Measurements from ENCODE around the gene DCTN2. TPM values are rescaled to one million over a fixed set of nuclear protein-coding genes. Genes with fewer than 3 reads are reported as not detected.

The DCTN2 gene
- total and polyA plus RNA-seq, 7 donors, result 118 to 204 (median 142) TPM

DNA sequence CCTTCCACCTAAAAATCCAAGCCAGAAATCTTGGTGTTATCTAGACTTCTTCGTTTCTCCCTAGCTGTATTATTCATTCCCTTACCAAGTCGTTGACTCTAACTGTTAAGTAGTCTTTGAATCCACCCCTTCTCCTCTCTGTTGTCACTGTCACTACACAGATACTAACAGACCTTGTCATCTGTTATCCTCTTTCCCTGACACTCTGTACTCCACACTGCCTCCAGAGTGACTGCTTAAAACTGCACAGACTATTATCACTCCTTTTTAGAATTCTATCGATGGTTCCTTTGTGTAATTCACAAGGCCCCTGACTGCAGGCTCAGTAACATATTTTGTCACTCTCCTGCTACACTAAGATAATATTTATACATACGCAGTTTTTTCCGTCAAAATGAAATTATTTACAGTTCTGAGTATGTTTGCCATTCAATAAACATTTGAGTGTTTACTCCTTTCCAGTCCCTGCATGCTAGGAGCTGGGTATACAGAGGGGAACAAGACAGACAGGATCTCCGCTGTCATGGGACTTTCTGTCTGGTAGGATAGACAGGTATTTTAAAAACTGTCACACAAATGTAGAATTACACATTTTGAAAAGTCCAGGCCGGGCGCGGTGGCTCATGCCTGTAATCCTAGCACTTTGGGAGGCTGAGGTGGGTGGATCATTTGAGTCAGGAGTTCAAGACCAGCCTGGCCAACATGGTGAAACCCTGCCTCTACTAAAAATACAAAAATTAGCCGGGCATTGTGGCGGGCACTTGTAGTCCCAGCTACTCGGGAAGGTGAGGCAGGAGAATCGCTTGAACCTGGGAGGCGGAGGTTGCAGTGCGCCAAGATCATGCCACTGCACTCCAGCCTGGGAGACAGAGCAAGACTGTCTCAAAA lies 55.4 kb downstream of the DCTN2 start:
- Histone ChIP-seq H3K4me1 (peaks cover 0 to 22% (median 13%) of the 10 kb centered on the region in 4 donors), H3K27ac (no peak overlapping the region), H3K27me3 (no peaks in the 10 kb centered on the region), H3K9me3 (no peaks in the 10 kb centered on the region), H3K4me3 (no peak overlapping the region), H3K36me3 (peaks cover 19 to 62% (median 22%) of the 10 kb centered on the region in 4 donors)
- intact Hi-C loops (cut with DNase I), result no loop called here
- WGBS, 2 donors, result 91 to 92% methylated on average over 15 of the region's 15 CpGs
- DNase-seq, result no peak
- TF ChIP-seq POLR2AphosphoS5 (IDR thresholded peaks at IDR 0.05) (no peak), EP300 (IDR thresholded peaks at IDR 0.05) (no peak), POLR2A (IDR thresholded peaks at IDR 0.05) (no peak)
- TF ChIP-seq, protein P1, sequence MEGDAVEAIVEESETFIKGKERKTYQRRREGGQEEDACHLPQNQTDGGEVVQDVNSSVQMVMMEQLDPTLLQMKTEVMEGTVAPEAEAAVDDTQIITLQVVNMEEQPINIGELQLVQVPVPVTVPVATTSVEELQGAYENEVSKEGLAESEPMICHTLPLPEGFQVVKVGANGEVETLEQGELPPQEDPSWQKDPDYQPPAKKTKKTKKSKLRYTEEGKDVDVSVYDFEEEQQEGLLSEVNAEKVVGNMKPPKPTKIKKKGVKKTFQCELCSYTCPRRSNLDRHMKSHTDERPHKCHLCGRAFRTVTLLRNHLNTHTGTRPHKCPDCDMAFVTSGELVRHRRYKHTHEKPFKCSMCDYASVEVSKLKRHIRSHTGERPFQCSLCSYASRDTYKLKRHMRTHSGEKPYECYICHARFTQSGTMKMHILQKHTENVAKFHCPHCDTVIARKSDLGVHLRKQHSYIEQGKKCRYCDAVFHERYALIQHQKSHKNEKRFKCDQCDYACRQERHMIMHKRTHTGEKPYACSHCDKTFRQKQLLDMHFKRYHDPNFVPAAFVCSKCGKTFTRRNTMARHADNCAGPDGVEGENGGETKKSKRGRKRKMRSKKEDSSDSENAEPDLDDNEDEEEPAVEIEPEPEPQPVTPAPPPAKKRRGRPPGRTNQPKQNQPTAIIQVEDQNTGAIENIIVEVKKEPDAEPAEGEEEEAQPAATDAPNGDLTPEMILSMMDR (IDR thresholded peaks at IDR 0.05), result no peak

DNA sequence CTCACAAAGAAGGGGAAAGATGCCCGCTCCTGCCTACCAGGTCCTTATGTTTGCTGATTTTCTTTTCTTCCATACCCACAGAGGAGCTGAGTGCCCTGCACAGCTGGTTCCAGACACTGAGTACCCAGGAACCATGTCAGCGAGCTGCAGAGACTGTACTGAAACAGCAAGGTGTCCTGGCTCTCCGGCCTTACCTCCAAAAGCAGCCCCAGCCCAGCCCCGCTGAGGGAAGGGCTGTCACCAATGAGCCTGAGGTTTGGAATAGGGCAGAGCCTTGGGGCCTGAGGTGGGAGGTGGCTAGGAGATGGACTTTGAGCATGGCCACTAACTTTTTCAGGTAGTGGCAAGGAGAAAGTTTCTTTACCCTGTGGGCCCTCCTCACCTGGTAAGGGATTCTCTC lies 56.9 kb downstream of the DCTN2 start:
- no peaks in the 10 kb centered on the region for H3K27me3 ChIP-seq
- intact Hi-C loops (cut with DNase I), result no loop called here
- 97 to 98% methylated on average over 4 of the region's 4 CpGs for WGBS, 2 donors

DNA sequence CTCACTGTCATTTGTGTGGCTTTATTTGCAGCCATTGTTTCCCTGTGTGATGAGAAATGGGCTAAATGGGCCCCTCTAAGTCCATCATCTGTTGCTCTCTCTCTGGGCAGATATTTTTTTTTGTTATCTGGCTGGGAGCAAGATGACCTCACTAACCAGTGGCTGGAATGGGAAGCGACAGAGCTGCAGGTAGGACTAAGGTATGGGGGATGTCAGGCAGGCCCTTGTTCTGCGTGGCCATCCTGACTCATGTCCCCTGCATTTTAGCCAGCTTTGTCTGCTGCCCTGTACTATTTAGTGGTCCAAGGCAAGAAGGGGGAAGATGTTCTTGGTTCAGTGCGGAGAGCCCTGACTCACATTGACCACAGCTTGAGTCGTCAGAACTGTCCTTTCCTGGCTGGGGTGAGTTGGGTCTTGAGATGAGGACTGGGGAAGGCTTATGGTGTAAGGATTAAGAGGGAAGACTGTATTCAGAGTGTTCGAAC lies 57.8 kb downstream of the DCTN2 start:
- intact Hi-C loops (cut with DNase I), result loop anchor here (5.0 kb wide), 1 partner anchor 33 kb away; the partner anchor contains the start of genes DDIT3 and MBD6
- DNase-seq, result no peak
- TF ChIP-seq POLR2AphosphoS5 (IDR thresholded peaks at IDR 0.05), result no peak
- no peak for TF ChIP-seq EP300 (IDR thresholded peaks at IDR 0.05)
- TF ChIP-seq, protein P1 (IDR thresholded peaks at IDR 0.05), result no peak
- no peak for TF ChIP-seq POLR2A (IDR thresholded peaks at IDR 0.05)
- peaks cover 0 to 22% (median 13%) of the 10 kb centered on the region in 4 donors for H3K4me1 ChIP-seq
- 90 to 91% methylated on average over 5 of the region's 5 CpGs for WGBS, 2 donors
- H3K4me3 ChIP-seq, result peak overlapping the region in 2 of 4 donors; percentile 80 to 97
- H3K9me3 ChIP-seq, result no peaks in the 10 kb centered on the region
- peaks cover 19 to 44% (median 22%) of the 10 kb centered on the region in 4 donors for H3K36me3 ChIP-seq
- H3K27me3 ChIP-seq, result no peaks in the 10 kb centered on the region
- peak overlapping the region in 1 of 4 donors; percentile 87 for H3K27ac ChIP-seq

More for the DNA sequence above, 56.9 kb downstream of the DCTN2 start:
- peaks cover 19 to 48% (median 22%) of the 10 kb centered on the region in 4 donors for H3K36me3 ChIP-seq
- no peak for DNase-seq
- no peaks in the 10 kb centered on the region for H3K9me3 ChIP-seq
- TF ChIP-seq POLR2A (IDR thresholded peaks at IDR 0.05), result no peak
- TF ChIP-seq POLR2AphosphoS5 (IDR thresholded peaks at IDR 0.05), result no peak
- TF ChIP-seq, protein P1 (IDR thresholded peaks at IDR 0.05), result no peak
- H3K4me1 ChIP-seq, result peaks cover 0 to 22% (median 13%) of the 10 kb centered on the region in 4 donors
- no peak overlapping the region for H3K27ac ChIP-seq
- H3K4me3 ChIP-seq, result no peak overlapping the region

DNA sequence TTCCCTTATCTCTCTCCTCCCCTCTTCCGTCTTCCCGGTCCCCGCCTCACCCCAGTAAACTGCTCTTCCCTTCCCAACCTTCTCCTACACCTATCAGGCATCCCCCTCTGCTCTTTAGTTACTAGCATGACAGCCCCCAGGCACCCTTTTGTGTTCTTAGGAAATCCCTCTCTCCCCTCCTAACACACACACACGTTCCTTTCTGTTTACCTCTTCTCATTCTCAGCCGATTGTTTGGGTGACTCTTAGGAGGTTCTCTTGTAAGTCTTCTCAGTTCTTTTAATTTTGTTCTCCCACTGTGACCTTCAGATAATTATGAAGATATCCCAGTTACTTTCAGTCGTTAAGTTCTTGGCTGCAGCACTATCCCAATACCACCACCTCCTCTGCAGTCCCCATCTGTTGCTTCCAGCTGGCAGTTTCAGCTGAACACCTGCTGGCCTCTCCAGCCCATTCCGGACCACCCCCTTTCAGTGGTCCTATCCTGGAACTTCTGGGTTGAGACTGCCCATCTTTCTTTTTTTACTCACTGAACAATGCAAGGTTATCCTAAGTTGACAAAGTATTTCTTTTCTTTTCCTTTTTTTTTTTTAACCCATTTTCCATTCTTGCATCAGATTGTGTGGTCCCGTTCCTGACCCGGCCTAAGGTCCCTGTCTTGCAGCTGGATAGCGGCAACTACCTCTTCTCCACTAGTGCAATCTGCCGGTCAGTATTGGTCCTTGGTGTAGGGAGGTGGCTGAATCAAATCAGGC lies 58.4 kb downstream of the DCTN2 start:
- Histone ChIP-seq H3K4me3 (peak overlapping the region; percentile 80 to 97 (median 92)), H3K27me3 (no peaks in the 10 kb centered on the region), H3K27ac (peak overlapping the region; percentile 81 to 87 (median 86)), H3K4me1 (peaks cover 0 to 22% (median 13%) of the 10 kb centered on the region in 4 donors), H3K36me3 (peaks cover 19 to 40% (median 22%) of the 10 kb centered on the region in 4 donors), H3K9me3 (no peaks in the 10 kb centered on the region)
- WGBS, 2 donors, result 28 to 35% methylated on average over 11 of the region's 11 CpGs
- DNase-seq, result no peak
- TF ChIP-seq, protein P1 (IDR thresholded peaks at IDR 0.05), result no peak
- TF ChIP-seq EP300 (IDR thresholded peaks at IDR 0.05), result no peak
- TF ChIP-seq POLR2A (IDR thresholded peaks at IDR 0.05), result no peak
- TF ChIP-seq POLR2AphosphoS5 (IDR thresholded peaks at IDR 0.05), result no peak
- intact Hi-C loops (cut with DNase I), result loop anchor here (5.0 kb wide), 1 partner anchor 34 kb away; the partner anchor contains the start of genes DDIT3 and MBD6
